DOHH2 (cell line): ENCODE data around the gene LURAP1L.

Source experiments
- H3F3A ChIP-seq: fragments of 200-600 bp; sonication (generic), shearing (Covaris generic); 2 replicates; pipeline ENCODE4 v1.6.0; 2016; ENCODE audit warnings: antibody characterized with exemption, mild to moderate bottlenecking; ENCODE audit not compliant: control insufficient read depth, insufficient read depth
- H3K27ac ChIP-seq: fragments of 200-600 bp; sonication (generic); 2 replicates; pipeline ENCODE4 v1.5.1; 2014; ENCODE audit warnings: low read depth, mild to moderate bottlenecking, low read length, moderate library complexity
- H3K27me3 ChIP-seq: fragments of 200-600 bp; sonication (generic); 2 replicates; pipeline ENCODE4 v1.6.1; 2014; ENCODE audit warnings: mild to moderate bottlenecking, low read length, mixed read lengths; ENCODE audit not compliant: control insufficient read depth
- H3K36me3 ChIP-seq: fragments of 200-600 bp; sonication (generic); 2 replicates; pipeline ENCODE4 v1.6.1; 2014; ENCODE audit warnings: mild to moderate bottlenecking, low read length, moderate library complexity, mixed read lengths; ENCODE audit not compliant: control insufficient read depth
- H3K4me1 ChIP-seq: fragments of 200-600 bp; sonication (generic); 2 replicates; pipeline ENCODE4 v1.6.1; 2014; ENCODE audit warnings: mild to moderate bottlenecking, low read length, mixed read lengths; ENCODE audit not compliant: control insufficient read depth
- H3K4me2 ChIP-seq: fragments of 200-600 bp; sonication (generic); 2 replicates; pipeline ENCODE4 v1.6.0; 2014; ENCODE audit warnings: mild to moderate bottlenecking, low read length, moderate library complexity
- H3K4me3 ChIP-seq: fragments of 200-600 bp; sonication (generic); 2 replicates; pipeline ENCODE4 v1.5.1; 2014; ENCODE audit warnings: mild to moderate bottlenecking, low read length, mixed read lengths
- H3K79me2 ChIP-seq: fragments of 200-600 bp; sonication (generic); 2 replicates; pipeline ENCODE4 v1.6.1; 2014; ENCODE audit warnings: mild to moderate bottlenecking, low read length, mixed read lengths; ENCODE audit not compliant: control insufficient read depth
- H3K9me2 ChIP-seq: fragments of 200-600 bp; sonication (generic); replicated peaks from 2 replicates; pipeline ENCODE4 v1.6.1; 2014; ENCODE audit warnings: mild to moderate bottlenecking, low read length, mixed read lengths; ENCODE audit not compliant: control insufficient read depth
- H3K9me3 ChIP-seq: fragments of 200-600 bp; sonication (generic); 2 replicates; pipeline ENCODE4 v1.6.1; 2014; ENCODE audit warnings: antibody characterized with exemption, low read length, mixed read lengths; ENCODE audit not compliant: control insufficient read depth, insufficient read depth
- H4K20me1 ChIP-seq: fragments of 200-600 bp; sonication (generic); 2 replicates; pipeline ENCODE4 v1.6.0; 2014; ENCODE audit warnings: low read depth, mild to moderate bottlenecking, antibody characterized with exemption, low read length, moderate library complexity; ENCODE audit not compliant: control insufficient read depth, insufficient read depth
- EZH2phosphoT487 ChIP-seq: fragments of 200-600 bp; sonication (generic); IDR thresholded peaks from 2 replicates; pipeline ENCODE4 v1.6.1; 2017; ENCODE audit warnings: borderline replicate concordance, mild to moderate bottlenecking, antibody characterized with exemption, low read length, moderate library complexity, mixed read lengths
- TF ChIP-seq, protein P1 (sequence below): fragments of 200-600 bp; sonication (generic); IDR thresholded peaks from one replicate; pipeline ENCODE4 v1.5.1; 2014; ENCODE audit warnings: antibody characterized with exemption, mild to moderate bottlenecking, low read depth, low read length; ENCODE audit not compliant: poor library complexity, severe bottlenecking

Gene LURAP1L

GRCh38 chr9:12809720-12810119 lies 34.9 kb downstream of the LURAP1L start:
- Histone ChIP-seq H3K36me3 (no peaks in the 10 kb centered on the region), H3K27ac (no peak overlapping the region), H3K27me3 (no peaks in the 10 kb centered on the region), H3K4me2 (no peak overlapping the region), H3K9me3 (no peaks in the 10 kb centered on the region), H3K9me2 (no peaks in the 10 kb centered on the region), H4K20me1 (no peaks in the 10 kb centered on the region), H3K79me2 (no peaks in the 10 kb centered on the region), H3K4me1 (no peaks in the 10 kb centered on the region), H3K4me3 (no peak overlapping the region), H3F3A (no peaks in the 10 kb centered on the region)
- TF ChIP-seq, protein P1, sequence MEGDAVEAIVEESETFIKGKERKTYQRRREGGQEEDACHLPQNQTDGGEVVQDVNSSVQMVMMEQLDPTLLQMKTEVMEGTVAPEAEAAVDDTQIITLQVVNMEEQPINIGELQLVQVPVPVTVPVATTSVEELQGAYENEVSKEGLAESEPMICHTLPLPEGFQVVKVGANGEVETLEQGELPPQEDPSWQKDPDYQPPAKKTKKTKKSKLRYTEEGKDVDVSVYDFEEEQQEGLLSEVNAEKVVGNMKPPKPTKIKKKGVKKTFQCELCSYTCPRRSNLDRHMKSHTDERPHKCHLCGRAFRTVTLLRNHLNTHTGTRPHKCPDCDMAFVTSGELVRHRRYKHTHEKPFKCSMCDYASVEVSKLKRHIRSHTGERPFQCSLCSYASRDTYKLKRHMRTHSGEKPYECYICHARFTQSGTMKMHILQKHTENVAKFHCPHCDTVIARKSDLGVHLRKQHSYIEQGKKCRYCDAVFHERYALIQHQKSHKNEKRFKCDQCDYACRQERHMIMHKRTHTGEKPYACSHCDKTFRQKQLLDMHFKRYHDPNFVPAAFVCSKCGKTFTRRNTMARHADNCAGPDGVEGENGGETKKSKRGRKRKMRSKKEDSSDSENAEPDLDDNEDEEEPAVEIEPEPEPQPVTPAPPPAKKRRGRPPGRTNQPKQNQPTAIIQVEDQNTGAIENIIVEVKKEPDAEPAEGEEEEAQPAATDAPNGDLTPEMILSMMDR: no peak
- no peak for TF ChIP-seq EZH2phosphoT487

DNA sequence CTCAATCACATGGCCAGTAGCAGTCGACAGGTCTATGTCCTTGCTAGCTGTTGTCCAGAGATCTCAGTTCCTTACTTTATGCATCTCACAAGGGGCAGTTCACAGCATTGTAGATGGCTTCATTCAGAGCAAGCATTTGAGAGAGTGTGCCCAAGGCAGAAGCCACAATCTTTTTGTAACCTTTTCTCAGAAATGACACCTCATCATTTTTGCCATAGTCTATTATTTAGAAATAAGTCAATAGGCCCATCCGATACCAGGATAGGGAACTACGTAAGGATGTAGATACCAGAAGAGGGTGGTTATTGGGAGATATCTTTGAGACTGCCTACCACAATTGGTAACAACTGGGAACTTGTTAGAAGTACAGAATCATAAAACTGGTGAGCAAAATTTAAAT lies 37.1 kb downstream of the LURAP1L start:
- no peaks in the 10 kb centered on the region for H3K4me1 ChIP-seq
- H3F3A ChIP-seq: no peaks in the 10 kb centered on the region
- no peaks in the 10 kb centered on the region for H3K36me3 ChIP-seq
- TF ChIP-seq, protein P1: no peak
- TF ChIP-seq EZH2phosphoT487: no peak
- H3K4me2 ChIP-seq: no peak overlapping the region
- no peaks in the 10 kb centered on the region for H3K79me2 ChIP-seq
- no peaks in the 10 kb centered on the region for H4K20me1 ChIP-seq
- no peak overlapping the region for H3K4me3 ChIP-seq
- H3K9me2 ChIP-seq: no peaks in the 10 kb centered on the region
- H3K27me3 ChIP-seq: no peaks in the 10 kb centered on the region
- H3K9me3 ChIP-seq: no peaks in the 10 kb centered on the region
- H3K27ac ChIP-seq: no peak overlapping the region

- no peak for TF ChIP-seq EZH2phosphoT487
- TF ChIP-seq, protein P1: no peak
- Histone ChIP-seq H3K27ac (no peak overlapping the region), H3K4me3 (no peak overlapping the region), H3K9me3 (no peaks in the 10 kb centered on the region), H3K36me3 (no peaks in the 10 kb centered on the region), H4K20me1 (no peaks in the 10 kb centered on the region), H3K9me2 (no peaks in the 10 kb centered on the region), H3K79me2 (no peaks in the 10 kb centered on the region), H3K4me2 (no peak overlapping the region), H3F3A (no peaks in the 10 kb centered on the region), H3K27me3 (no peaks in the 10 kb centered on the region), H3K4me1 (no peaks in the 10 kb centered on the region)
These were observed 37.9 kb downstream of the LURAP1L start for GRCh38 chr9:12812710-12813109.

DNA sequence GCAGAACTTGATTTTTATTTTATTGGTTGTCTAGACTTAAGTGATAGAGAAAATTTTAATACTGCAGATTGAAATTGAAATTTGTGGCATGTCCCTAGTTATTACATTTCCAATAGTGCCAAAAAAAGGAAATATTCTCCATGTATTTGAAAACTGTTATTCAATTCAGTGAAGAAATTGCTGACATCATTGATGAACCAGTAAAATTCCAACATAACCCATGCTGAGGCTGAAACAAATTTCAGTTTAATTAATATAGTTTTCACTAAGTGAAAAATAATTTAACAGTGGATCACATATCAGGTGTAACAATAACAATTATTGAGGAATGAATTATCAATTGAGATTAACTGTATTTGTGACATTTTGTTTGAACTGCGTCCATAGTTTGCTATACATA lies 38.7 kb downstream of the LURAP1L start:
- no peaks in the 10 kb centered on the region for H3K9me2 ChIP-seq
- H3K27me3 ChIP-seq: no peaks in the 10 kb centered on the region
- H3K27ac ChIP-seq: no peak overlapping the region
- H3K9me3 ChIP-seq: no peaks in the 10 kb centered on the region
- no peak for TF ChIP-seq EZH2phosphoT487
- TF ChIP-seq, protein P1: no peak
- no peak overlapping the region for H3K4me2 ChIP-seq
- H3K4me3 ChIP-seq: no peak overlapping the region
- no peaks in the 10 kb centered on the region for H4K20me1 ChIP-seq
- H3F3A ChIP-seq: no peaks in the 10 kb centered on the region
- H3K4me1 ChIP-seq: no peaks in the 10 kb centered on the region
- H3K36me3 ChIP-seq: no peaks in the 10 kb centered on the region
- H3K79me2 ChIP-seq: no peaks in the 10 kb centered on the region
